NCI-H187 (cell line): Measurements from ENCODE around the gene SPRTN.

ENCODE experiments used
- DNase-seq, 2 experiments: peaks; one replicate each; lab custom pipeline; 2025; lab: John Stamatoyannopoulos, UW

Gene SPRTN

DNA sequence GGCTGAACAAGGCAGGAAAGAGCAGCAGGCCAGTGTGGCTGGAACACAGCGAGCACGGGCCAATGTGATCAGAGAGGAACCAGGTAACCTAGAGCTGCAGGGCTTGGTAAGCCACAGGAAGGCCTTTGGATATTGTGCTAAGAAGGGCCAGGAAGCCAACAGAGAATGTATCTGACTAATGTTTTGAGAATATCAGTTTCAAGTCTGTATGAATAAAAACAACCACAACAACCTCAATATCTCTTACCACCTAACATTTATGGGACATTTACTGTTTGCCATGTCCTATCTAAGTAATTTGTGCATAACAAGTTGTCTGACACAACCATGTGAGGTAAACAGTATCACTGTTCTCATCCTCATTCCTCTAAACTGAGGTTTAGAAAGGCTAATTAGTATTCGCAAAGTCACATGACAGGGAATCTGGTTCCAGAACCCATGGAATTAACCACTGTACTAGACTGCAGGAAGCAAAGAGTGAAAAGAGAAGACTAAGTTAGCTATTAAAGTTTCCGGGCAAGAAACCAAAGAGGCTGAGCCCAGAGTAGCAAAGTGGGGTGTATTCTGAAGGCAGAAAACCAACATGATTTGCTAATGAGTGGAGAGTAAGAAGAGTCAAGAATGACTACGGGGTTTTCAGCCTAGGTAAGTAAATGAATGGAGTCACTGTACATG, 38.9 kb downstream of the SPRTN start:
- no peak for DNase-seq

DNA sequence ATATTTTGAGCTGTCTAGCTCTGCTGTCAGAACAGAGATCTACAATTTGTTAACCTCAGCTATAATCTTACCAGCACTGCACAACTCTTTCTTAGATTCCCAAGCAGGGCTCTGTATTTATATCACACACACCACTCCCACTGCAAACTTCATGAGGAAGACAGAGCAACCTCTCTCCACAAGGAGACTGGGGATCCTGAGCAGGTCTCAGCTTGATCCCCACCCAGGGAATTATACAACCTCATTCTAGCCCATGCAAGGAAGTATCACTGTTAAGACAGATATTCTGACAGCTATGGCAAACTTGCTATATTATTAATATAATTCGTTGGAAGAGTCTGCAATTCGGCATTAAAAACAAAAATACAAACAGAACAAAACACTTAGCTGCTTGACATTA, 43.6 kb downstream of the SPRTN start:
- DNase-seq = no peak

DNA sequence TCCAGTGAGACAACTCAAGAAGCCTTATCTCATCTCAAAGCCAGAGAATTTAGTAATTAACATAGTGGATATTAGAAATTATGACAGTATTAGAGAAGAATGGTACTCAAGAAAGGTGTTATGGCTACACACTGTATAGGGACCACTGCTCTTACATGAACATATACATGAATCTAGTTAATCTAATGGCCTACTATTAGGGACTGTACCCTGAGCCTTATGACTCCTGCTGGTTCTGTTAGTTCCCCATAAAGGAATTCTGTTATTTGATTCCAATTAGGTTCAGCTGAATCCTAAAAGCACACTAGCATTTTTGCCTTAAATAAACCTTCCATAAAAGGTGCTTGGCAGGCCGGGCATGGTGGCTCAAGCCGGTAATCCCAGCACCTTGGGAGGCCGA, 44.3 kb downstream of the SPRTN start:
- DNase-seq = no peak

DNA sequence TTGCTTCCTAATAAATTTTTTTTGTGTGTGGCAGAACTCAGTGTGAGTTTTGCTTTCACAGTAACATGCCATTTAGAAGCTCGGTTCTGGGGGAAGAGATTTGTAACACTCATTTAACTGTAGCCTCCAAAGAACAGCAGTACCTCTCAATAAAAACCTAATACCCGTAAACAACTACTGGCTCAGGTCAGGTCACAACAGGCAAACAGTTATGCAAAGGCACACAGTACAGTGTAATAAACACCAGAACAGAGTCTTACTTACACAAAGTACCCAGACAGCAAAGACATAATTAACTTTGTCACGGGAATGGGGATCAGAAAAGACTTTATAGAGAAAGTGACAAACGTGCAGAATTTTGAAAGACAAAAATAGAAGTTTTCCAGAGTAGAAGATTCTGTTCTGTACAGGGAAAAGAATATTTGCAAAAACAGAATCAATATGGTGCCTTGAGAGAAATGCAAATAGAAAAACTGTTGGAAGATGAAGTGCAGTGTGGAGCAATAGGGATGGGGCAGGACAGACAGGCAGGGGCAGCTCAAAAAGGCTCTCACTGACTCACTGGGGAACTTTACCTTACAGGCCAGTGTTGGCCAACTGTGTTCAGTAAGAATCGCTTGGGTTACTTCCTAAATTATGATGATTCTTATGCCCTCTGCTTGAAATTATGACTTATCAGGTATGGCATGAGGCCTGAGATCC, 45.2 kb downstream of the SPRTN start:
- DNase-seq = no peak

DNA sequence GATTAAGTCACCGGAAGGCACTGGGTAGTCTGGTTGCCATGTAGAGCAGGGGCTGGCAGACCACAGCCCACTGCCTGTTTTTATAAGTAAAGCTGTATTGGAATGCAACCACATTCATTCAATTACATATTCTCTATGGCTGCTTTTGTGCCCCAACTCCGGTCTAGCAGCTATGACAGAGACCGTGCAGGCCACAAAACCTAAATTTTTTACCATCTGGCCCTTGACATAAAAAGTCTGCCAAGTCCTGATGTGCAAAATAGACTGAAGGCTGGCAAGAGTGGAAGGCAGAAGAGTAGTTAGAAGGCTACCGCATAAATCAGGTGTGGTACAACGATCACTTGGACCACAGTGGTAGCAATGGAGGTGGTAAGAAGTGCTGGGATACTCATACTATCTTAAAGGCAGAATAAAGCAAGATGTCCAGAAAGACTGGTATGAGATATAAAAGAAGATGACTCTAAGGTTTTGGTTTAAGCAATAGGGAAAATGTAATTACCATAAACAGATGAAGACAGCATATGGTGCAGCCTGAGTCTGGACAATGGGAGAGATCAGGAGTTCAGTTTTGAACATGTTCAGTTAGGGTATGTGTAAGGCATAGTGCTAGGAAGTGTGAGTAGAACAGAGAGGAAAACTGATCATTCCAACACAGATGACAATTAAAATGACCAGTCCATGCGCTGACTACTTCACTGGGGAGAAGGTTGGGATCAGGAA, 46.8 kb downstream of the SPRTN start:
- no peak for DNase-seq

DNA sequence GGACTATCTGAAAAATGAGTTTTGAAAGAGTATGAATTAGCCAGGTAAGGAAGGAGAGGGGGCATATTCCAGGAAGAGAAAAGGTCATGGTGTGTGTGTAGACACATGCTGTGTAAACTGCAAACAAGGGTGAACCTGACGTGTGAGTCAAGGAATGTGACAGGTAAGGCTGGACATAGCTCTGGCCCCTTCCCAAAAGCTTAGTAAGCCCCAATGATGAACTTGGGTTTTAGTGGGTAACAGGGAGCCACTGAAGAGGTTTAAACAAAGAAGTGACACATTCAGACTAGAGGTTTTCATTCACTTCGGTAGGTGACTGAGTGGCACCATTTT, 47.3 kb downstream of the SPRTN start:
- DNase-seq = no peak

DNA sequence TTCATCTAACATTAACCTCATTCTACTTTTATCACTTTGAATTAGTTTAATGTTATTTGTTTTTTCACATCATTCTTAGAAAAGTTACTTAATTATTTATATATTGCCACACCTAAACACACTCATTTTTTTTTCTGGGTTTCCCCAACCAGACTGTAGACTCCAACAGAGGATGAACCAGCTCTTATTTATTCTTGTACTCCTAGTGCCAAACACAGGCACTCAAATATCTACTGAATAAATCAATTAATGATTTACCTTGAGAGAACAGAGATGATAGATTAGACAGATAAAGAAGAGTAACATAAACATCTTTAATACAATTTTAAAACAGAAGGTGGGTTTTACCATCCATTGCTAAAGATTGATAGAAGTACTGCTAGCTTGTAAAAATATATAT, 48.4 kb downstream of the SPRTN start:
- no peak for DNase-seq

DNA sequence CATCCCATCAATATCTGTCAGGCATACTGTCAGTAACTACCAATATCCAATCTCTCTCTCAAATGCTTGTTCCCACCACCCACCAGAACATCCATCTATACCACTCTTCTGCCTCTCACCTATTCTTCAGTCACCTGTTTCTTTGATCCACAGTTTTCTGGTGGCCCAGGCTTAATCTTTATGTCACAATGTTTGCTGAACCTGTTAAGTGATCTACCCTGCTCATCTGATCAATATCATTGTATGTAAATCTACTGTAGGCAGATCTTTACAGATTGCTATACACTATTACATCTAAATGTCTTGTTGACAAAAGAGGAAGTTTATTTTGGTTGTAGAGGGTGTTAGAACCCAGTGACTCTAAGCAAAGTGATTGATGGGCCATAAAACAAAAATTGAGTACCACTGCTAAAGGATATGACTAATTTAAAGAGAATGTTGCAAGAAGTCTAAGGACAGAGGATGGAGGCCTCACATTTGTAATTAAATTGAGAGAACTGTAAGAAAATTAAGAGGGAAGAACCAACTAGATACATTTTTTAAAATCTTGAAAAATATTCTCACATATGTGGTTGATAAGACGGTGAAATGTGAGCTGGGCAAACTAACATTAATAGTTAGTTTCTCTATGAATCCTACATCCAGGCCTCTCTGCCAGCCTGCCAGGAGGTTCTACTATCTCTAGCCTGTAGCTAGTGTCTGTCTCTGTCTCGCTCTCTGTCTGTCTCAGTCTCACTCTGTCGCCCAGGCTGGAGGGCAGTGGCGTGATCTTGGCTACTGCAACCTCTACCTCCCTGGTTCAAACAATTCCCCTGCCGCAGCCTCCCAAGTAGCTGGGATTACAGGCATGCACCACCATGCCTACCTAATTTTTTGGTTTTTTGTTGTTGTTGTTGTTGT, 49.9 kb downstream of the SPRTN start:
- DNase-seq = no peak

DNA sequence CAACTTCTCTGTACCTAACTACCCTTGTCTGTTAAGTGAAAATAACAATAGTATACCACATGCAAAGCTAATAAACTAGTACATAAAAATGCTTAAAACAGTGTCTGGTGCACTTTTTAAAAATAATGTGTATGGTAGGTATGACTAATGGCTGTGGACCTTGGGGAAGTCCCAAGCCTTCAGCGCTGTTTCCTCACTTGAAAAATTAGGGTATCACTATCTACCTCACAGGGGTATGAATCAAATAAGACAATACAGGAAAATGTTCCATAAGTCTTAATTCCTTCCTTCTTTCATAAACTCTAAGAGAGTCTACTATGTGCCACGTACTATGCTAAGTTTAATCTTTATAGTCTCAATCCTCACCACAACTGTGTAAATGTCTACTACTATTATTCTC, 52.0 kb downstream of the SPRTN start:
- no peak for DNase-seq

DNA sequence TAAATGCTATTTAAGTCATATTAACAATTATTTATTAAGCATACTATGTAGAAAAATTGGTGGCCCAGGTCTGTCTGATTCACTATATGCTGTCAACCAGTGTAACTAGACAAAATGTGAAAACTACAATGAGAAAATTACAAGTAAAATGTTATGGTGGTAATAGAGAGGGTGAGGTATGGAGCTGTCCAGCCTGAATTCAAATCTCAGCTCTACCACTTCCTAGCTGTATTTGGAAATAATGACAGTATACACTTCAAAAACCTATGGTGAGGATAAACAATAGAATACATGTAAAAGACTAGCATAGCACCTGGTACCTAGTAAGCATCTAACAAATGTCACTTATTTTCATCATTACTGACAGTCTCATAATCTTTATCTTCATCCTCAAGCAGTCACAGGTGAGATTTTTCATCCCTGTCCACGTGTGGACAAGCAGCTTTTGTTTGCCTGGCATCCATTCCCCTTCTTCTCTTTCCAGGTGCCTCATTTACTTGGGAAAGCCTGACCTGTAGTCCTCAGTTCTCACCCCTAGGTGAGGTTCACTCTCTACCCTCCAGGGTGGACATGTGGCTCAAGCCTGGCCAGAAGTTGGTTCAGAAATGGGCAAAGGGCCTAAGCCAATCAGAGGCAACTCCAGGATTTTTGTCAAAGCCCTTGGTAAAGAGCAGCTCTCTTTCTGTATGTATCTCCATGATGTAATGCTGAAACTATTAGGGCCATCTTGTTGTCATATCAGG, 54.5 kb downstream of the SPRTN start:
- no peak for DNase-seq

DNA sequence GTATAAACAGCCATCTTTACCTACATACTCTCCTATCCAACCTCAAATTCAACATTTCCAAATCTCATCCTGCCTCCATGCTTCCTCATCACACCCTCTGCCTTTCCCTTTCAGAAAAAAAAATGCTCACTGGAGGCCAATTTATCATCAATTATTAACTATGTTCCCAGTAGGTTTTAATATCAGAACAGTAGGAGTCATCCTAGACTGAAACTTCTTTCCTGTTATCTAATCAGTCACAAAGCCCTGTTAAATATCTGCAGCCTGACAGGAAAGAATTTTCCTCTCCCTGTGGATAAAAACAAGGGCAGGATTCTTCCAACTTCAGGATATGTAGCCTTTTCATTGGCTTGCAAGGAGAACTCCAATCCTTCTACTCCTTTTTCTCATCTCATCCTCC, 55.6 kb downstream of the SPRTN start:
- no peak for DNase-seq

DNA sequence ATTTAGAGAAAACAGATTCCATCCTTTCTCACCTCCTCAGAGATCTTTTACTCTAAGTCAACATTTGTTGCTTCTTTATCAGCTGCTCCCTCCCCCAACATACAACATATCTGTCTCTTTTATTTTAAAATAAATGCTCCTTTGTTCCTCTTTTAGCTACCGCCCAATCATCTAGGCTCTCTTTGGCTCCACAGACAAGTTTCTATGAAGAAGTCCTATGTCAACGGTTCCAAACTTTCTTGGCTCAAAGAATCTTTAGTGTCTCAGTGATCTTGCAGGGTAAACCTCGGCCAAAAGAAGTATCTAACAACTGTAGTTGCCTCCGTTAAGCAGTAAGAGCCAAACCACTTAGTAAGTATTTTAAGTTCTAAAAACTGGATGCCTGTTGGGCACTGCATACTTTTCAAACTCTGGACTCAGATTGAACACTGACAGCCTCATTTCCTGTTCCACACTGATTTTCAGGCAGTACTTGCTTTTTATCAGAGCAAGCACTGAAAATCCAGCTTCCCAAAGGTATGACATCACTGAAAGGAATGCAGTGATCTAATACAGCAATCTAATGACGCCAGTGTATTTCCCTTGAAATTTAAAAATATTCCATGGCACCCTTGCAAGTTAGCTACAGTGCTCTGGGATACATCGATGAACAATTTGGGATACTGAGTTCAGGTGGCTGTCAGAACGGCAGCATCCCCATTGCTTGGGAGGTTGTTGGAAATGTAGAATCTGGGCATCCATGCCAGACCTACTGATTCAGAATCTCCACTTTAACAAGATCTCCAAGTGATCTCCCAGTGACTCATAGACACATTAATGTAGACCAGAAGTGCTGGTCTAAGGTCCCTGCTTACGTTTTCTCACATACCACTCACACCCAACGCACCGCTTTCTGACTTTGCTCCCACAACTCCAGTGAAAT, 57.2 kb downstream of the SPRTN start:
- no peak for DNase-seq

DNA sequence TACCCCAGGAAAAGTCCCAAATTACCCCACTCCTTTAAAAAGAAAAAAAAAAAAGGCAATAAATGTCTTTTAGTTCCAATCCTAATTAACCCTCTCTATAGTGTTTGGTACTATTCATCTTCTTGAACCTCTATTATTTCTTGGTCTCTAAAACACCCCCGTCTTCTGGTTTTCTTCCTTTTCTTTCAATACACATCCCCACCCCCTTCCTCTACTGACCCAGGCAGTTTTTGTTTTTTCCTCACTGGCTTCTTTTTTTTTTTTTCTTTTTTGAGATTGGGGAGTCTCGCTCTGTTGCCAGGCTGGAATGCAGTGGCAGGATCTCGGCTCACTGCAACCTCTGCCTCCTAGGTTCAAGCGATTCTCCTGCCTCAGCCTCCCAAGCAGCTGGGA, 57.9 kb downstream of the SPRTN start:
- no peak for DNase-seq

DNA sequence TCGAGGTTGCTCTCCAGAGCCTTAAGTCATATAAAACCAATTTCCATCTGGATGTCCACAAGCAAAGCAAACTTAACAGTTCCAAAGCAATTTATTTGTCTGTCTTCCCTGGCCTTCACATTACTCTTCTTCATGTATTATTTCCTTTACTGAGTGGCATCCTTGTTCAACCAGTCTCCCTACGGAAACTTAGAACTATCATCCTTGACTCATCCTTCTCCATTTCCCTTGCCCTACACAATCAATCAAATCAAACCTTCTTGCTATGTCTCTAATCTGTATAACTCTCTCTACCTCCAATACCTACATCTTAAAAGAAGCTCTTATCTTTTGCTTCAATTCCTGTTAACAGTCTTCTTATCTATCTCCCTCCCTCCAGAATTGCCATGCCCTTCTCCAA, 58.5 kb downstream of the SPRTN start:
- DNase-seq = no peak

DNA sequence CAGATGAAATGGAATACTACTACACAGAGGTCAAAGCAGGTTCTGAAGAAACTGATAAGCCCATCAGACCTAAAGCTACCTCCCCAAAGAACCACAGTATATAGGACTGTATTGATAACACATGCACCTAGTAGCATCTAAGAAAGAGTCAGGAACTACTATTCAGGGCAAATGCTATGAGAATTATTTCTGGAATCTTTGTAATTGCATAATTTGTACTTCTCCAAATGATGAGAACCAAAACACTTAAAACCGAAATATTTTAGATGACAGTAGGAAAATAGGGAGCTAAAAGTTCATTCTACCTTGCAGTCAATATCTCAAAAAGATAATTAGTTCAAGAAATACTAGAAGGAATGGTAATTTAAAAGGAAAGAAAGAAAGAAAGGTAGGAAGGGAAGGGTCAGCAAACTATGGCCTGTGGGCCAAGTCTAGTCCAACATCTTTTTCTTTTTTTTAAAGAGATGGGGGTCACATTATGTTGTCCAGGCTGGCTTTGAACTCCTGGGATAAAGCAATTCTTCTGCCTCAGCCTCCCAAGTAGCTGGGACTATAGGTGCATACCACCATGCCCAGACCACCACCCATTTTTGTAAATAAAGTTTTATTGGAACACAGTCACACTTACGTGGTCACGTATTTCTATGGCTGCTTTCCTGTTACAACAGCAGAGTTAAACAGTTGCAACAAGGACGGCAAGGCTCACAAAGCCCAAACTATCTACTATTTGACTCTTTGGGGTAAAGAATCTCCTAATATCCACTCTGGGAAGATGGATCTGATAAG, 60.0 kb downstream of the SPRTN start:
- no peak for DNase-seq

DNA sequence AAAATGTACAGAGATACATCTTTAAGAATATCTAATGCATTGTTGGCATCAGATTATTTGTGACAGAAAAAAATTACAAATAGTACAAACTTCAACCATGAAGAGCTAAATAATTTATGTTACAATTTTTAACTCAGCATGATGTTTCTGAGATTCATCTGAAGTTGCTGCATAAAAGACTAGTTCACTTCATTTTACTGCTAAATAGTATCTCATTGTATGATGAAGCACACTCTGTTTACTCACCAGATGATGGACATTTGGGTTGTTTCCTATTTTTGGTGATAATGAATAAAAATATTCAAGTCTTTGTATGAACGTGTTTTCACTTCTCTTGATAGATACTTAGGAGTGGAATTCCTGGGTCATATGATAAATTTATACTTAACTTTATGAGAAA, 63.4 kb downstream of the SPRTN start:
- no peak for DNase-seq

DNA sequence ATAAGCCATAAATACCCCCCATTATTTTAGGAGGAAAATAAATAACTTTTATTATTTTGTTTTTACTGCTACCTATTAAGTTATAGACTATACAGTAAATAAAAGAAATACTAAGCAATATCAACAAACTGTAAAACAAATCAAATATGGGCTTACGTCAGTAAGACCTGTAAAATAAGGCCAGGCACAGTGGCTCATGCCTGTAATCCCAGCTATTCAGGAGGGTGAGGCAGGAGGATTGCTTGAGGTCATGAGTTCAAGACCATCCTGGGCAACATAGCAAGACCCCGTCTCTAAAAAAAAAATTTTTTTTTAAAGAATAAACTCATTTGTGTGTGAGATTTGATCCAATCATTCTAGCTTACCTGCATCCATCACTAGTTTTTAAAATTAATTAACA, 66.2 kb downstream of the SPRTN start:
- DNase-seq = no peak
